Inferior parietal cortex (tissue), 1 donor: ENCODE results near the gene TBC1D10A.
"Not testable (repeated sequence)": the region's sequence is repeated elsewhere in the genome, so short reads cannot be mapped to it uniquely, and the experiment has no call there.

Experiments used
- DNase-seq: peaks from one replicate; pipeline ENCODE4 v3.0.0-alpha.2; 2016; ENCODE audit errors: extremely low spot score

The TBC1D10A gene

DNA sequence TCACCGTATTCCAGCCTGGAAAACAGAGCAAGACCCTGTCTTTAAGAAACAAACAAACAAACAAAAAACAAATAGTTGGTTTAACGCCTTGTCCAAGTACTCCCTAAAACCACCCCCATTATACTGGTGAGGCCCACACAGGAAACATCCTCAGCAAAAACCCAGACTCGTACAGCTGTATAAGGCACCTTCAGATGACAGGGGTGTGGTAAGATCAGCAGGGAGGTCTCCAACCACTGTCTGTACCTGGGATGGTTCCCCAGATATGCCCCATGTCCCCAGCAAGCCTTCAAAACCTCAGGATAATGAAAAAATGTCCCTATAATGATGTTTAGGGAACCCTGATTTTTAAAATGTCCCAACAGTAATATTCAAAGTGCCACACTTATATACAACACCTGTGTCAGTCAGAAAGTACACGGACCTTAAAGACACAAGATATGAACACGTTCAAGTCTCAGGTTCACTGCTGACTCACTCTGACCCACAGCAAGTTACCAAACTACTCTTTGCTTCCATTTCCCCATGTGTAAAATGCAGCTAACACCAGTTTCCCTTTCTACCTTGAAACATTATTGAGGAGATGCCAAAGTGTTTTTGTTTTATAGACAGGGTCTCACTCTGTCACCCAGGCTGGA is 20.6 kb upstream of the TBC1D10A start:
- DNase-seq, result no peak

DNA sequence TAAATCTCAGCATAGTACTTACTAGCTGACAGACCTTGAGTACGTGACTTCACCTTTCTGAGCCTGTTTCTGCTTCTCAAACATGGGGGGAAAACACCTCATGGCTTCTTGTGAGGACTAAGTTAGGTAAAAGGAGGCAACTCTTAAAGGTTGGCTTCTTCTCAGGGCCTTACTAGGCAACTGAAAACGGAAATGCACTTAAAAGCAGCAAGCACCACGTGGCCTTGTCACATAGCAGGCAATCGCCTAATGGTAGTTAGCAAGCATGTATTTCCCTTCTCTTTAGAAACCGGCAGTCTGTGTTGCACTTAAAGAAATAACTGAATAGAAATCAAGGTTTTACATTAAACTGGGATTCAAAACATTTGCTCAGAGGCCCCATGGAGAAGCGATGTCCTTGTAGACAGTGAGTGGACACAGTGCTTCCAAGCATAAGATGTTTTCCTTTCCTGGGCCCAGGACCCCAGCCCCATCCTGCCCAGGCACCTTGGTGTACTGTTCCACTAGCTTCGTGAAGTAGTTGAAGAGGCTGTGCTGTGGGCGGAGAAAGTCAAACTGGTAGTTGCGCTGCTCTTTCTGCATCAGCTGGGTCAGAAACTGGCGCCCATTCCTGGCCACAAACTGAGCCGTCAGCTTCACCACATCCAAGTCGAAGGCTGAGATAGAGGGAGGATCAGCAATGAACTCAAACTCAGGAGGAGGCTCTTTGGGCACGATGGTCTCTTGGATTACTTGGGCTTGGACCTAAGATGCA is 17.9 kb upstream of the TBC1D10A start:
- DNase-seq, result no peak

DNA sequence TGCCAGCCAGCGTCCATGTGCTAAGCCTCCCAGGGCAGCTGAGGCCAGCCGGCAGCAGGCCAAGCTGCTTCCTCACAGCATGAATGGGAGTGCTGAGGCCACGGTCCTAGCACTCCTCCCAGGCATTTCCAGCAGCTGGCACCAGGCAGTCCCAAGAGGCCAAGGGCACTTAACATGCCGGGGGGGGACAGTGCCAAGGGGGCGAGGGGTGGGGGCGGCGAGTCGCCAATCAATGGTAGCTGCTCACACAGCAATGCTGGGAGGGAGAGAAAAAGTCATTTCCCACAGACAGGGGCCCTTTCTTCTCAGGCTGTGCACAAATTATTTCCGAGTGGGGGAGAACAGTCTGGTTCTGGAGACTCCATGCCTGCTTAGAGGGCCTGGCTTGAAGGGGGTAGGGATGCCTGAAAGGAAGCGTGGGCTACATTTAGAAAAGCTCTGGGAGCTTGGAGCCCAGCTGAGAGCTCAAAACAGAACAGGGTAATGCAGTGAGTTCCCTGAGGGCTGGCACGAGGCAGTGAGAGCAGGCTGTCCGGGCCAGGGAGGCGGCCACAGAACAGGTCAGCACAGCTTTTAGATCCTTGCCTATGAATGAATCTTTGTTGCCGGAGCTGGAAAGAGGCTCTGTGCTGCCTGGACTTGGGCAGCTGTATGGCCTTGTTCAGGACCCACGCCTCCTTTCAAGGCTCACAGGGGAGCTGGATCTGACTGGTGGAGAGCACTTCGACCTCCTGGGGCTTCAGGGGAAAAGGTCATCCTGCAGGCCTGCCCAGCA is 14.4 kb upstream of the TBC1D10A start:
- peak; percentile 51 for DNase-seq

GRCh38 chr22:30338802-30339201 is 12.1 kb upstream of the TBC1D10A start:
- no peak for DNase-seq

- not testable (repeated sequence) for DNase-seq
Measured at GRCh38 chr22:30338341-30338740, 11.6 kb upstream of the TBC1D10A start.

GRCh38 chr22:30337461-30337778 is 10.7 kb upstream of the TBC1D10A start:
- no peak for DNase-seq

- no peak for DNase-seq
Measured at GRCh38 chr22:30336752-30337460, 10.2 kb upstream of the TBC1D10A start.

DNA sequence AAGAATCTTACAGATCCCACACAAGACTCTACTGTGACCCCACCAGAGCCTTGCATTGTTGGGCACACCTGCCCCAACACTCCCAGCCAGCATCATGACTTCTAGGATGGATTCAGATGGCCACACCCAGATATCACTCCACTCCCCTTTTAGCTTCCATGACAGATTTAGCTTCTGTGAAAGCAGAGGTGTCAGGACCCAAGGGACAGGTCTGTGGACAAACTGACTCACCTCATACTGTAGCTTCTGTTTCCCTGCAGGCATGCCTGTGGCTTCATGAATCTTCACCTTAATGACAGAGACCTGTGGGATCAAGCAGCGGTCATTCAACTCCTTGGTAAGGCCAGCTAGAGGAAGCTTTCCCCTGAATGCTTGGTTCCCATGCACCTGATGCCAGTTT is 8.5 kb upstream of the TBC1D10A start:
- no peak for DNase-seq

- no peak for DNase-seq
Measured at GRCh38 chr22:30334646-30335045, 7.9 kb upstream of the TBC1D10A start.

DNA sequence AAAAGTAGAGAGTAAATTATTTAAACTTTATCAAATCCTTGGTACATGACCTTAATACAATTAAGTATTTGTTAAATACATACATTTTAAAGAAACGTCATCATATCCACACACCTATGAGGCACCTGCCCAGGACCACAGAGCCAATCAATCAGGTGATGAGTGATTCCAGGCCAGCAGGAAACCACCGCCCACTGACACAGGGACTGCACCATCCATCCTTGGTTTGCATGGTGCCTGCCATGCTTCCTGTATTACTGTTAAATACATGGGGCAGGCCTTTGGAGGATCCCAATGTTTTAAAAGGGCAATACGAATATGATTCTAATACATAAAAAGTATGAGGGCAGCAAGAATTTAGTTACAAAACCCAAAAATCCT is 7.0 kb upstream of the TBC1D10A start:
- DNase-seq, result no peak

GRCh38 chr22:30332994-30333706 is 6.4 kb upstream of the TBC1D10A start:
- no peak for DNase-seq

- peak; percentile 32 for DNase-seq
Measured at GRCh38 chr22:30332551-30332950, 5.8 kb upstream of the TBC1D10A start.

DNA sequence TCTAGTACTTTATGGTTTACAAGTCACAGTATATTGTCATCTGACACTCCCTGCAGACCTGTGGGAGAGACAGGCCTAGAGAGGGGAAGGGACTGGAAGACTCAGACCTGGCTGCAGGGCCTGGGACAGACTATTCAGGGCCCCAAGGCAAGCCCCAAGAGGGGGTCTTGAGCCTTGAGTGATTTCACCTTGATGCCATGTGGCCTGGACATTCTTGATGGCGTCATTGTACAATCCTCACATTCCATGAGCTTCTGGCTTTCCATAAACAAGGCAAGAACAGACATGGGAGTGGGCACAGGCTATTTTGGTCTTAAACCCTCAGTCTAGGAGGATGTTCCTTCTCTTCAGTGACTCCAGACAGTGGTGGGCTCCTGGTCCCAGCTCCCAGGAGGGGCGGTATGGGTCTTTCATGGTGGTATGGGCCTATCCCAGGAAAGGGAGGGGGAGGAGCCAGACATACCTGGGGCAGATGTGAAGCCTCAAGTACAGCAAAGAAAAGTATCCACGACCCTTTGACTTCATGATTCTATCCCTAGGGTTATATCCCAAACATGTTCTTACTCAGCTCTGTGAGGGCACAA is 1.8 kb upstream of the TBC1D10A start:
- no peak for DNase-seq

GRCh38 chr22:30327864-30328345 is 1.2 kb upstream of the TBC1D10A start:
- DNase-seq, result no peak

GRCh38 chr22:30326255-30326705 is 461 bp downstream of the TBC1D10A start:
- no peak for DNase-seq

DNA sequence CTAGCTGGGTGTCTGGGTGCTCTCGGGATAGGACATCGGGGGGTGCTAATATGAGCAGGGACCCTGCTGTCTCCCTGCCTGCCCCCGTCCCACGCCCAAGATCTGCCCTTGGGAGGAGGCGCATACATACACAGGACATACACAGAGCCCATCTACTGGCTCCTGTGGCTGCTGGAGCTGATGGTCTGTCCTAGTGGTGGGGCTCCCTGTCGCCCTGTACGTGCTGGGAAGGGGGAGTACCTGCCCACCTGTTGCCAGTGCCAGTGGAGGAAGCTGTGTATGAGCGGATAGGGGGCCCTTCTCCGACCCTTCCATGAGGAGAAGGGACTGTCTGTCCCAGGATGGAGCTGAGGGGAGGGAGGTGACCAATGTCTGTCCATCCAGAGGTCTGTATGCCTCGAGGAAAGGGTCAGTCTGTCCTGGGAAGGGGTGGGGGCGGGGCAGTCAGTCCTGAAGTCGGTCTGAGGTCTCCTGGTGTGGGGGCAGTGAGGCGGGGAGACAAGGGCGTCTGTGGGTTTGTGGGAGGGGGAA is 952 bp downstream of the TBC1D10A start:
- DNase-seq, result no peak

DNA sequence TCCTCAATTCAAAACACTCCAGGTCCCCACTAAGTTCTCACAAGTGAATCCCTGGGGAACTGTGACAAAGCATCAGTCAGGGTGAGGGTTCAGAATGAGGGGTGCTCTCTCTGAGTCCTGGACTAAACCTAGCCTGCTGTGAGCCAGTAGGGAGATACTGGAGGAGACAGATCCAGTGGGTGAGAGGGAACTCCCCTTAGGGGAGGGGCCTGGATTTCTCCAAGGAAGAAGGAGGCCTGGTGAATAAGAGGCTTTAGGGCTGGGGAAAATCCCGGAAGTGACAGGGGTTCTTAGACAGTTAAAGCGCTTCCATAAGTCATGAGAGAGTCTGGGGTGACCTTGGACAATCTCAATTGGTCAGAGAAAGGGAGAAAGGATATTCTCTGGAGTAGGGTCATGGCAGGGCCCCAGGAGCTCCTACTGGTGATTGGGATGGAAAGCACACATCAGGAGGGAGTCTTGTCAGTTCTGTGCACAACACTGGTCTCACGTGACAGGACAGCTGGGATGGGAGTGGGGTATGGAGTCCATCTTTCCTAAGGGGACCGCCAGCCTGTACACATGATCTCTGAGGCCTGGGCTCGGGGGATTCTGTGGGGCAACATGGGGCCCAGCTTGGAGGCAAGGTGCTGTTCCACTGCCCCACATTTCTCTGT is 1.5 kb downstream of the TBC1D10A start:
- no peak for DNase-seq

GRCh38 chr22:30324014-30324730 is 2.6 kb downstream of the TBC1D10A start:
- DNase-seq, result no peak

DNA sequence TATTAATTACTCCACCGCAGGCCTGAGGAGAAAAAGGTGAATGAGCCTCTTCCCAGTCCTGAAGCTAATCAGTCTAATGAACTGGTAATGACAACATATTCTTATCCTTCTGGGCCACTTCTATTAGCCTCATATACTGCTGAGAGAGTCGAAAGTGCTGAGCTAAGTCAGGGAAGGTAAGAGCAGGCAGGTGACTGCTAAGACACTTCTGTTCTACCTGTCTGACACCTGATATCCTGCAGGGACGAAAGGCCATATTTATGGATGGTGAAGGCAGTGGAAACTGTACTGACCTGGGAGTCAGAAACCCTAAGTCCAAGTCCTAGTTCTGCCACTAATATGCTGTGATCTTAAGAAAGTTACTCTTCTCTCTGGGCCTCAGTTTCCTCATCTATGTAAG is 3.5 kb downstream of the TBC1D10A start:
- no peak for DNase-seq

- DNase-seq, result no peak
Measured at GRCh38 chr22:30321461-30321860, 5.3 kb downstream of the TBC1D10A start.
